Neuronal stem cell (in vitro differentiated cells): Measurements from ENCODE around the gene GCNA.
A peak's percentile ranks its signal among the peaks of the same experiment; 100 is the strongest.
"Not testable (repeated sequence)": the region's sequence is repeated elsewhere in the genome, so short reads cannot be mapped to it uniquely, and the experiment has no call there.

ENCODE experiments used
- DNase-seq: peaks from one replicate; pipeline ENCODE4 v3.0.0-alpha.2; 2013; ENCODE audit warnings: low spot score
- H2AFZ ChIP-seq: one replicate; pipeline ENCODE4 v1.6.1; 2013; ENCODE audit warnings: mild to moderate bottlenecking, low read length, inconsistent platforms
- H2AK5ac ChIP-seq: 2 replicates; pipeline ENCODE4 v1.6.1; 2013; ENCODE audit warnings: low read depth, mild to moderate bottlenecking, inconsistent platforms, low read length, moderate library complexity, mixed read lengths
- H2BK120ac ChIP-seq: 2 replicates; pipeline ENCODE4 v1.6.1; 2013; ENCODE audit warnings: low read depth, mild to moderate bottlenecking, inconsistent platforms, low read length, moderate library complexity, mixed read lengths
- H2BK12ac ChIP-seq: one replicate; pipeline ENCODE4 v1.6.1; 2013; ENCODE audit warnings: low read length, inconsistent platforms
- H2BK15ac ChIP-seq: 2 replicates; pipeline ENCODE4 v1.6.1; 2013; ENCODE audit warnings: mild to moderate bottlenecking, low read length, inconsistent platforms, mixed read lengths
- H2BK5ac ChIP-seq: one replicate; pipeline ENCODE4 v1.6.1; 2013; ENCODE audit warnings: inconsistent platforms, mild to moderate bottlenecking, low read length, moderate library complexity
- H3K14ac ChIP-seq: one replicate; pipeline ENCODE4 v1.6.1; 2013; ENCODE audit warnings: low read length, inconsistent platforms
- H3K18ac ChIP-seq: 2 replicates; pipeline ENCODE4 v1.6.1; 2013; ENCODE audit warnings: low read length, inconsistent platforms
- H3K23ac ChIP-seq: 2 replicates; pipeline ENCODE4 v1.6.1; 2013; ENCODE audit warnings: low read depth, mild to moderate bottlenecking, mixed read lengths, low read length, inconsistent platforms; ENCODE audit not compliant: poor library complexity
- H3K27ac ChIP-seq: replicated peaks from 3 replicates; pipeline ENCODE4 v1.5.1; 2013; ENCODE audit warnings: low read length, inconsistent platforms
- H3K27me3 ChIP-seq, 3 experiments: 2 replicates each; pipeline ENCODE4 v1.6.1; 2013; ENCODE audit warnings: low read length in 3 of 3, mild to moderate bottlenecking in 2 of 3, inconsistent platforms in 1 of 3, low read depth in 1 of 3, mixed read lengths in 1 of 3, moderate library complexity in 1 of 3; ENCODE audit not compliant: control insufficient read depth in 3 of 3, insufficient read depth in 3 of 3
- H3K36me3 ChIP-seq, 2 donors: replicated peaks in 1 of 2; 2 replicates each; pipeline ENCODE4 v1.6.1; 2013; ENCODE audit warnings: low read length in 2 of 2; ENCODE audit not compliant: control insufficient read depth in 2 of 2, insufficient read depth in 2 of 2
- H3K4ac ChIP-seq: 2 replicates; pipeline ENCODE4 v1.6.1; 2013; ENCODE audit warnings: inconsistent platforms, mild to moderate bottlenecking, low read length, moderate library complexity
- H3K4me1 ChIP-seq, 2 donors: 1 replicate in 1 of 2; 2 replicates in 1 of 2; pipeline ENCODE4 v1.6.1; 2013; ENCODE audit warnings: low read length in 2 of 2, low read depth in 1 of 2; ENCODE audit not compliant: control insufficient read depth in 2 of 2, insufficient read depth in 1 of 2
- H3K4me2 ChIP-seq: one replicate; pipeline ENCODE4 v1.6.1; 2013; ENCODE audit warnings: mild to moderate bottlenecking, low read length, inconsistent platforms; ENCODE audit not compliant: insufficient read depth, poor library complexity, severe bottlenecking
- H3K4me3 ChIP-seq, 2 donors: 2 replicates each; pipeline ENCODE4 v1.5.1; 2013; ENCODE audit warnings: low read length in 2 of 2, mild to moderate bottlenecking in 2 of 2, inconsistent platforms in 1 of 2, moderate library complexity in 1 of 2
- H3K79me1 ChIP-seq: one replicate; pipeline ENCODE4 v1.6.1; 2013; ENCODE audit warnings: low read depth, mild to moderate bottlenecking, inconsistent platforms, low read length, moderate library complexity
- H3K9ac ChIP-seq: one replicate; pipeline ENCODE4 v1.6.1; 2013; ENCODE audit warnings: mild to moderate bottlenecking, low read depth, low read length, inconsistent platforms; ENCODE audit not compliant: poor library complexity
- H3K9me3 ChIP-seq, 2 donors: replicated peaks in 1 of 2; 2 replicates each; pipeline versions ENCODE3 to v1.6.1; 2013; ENCODE audit warnings: low read length in 2 of 2, mild to moderate bottlenecking in 2 of 2, inconsistent platforms in 1 of 2, low read depth in 1 of 2, mixed read lengths in 1 of 2, moderate library complexity in 1 of 2; ENCODE audit not compliant: control insufficient read depth in 2 of 2, insufficient read depth in 1 of 2
- H4K8ac ChIP-seq: one replicate; pipeline ENCODE4 v1.6.1; 2013; ENCODE audit warnings: low read depth, mild to moderate bottlenecking, inconsistent platforms, low read length, moderate library complexity
- H4K91ac ChIP-seq: one replicate; pipeline ENCODE4 v1.6.1; 2013; ENCODE audit warnings: low read length, low read depth, mild to moderate bottlenecking, inconsistent platforms; ENCODE audit not compliant: poor library complexity
- WGBS, 2 donors: extraction: QIAGEN DNeasy Blood & Tissue Kit; methylation state at CpG; one replicate each; pipeline ENCODE4 v1.1.7; 2013; ENCODE audit warnings: missing lambda C conversion rate in 2 of 2, mixed read lengths in 1 of 2; ENCODE audit not compliant: insufficient read length in 2 of 2, insufficient replicate concordance in 1 of 2; ENCODE audit errors: extremely low coverage in 2 of 2; 5-methylcytosine and 5-hydroxymethylcytosine counted together

Gene GCNA

DNA sequence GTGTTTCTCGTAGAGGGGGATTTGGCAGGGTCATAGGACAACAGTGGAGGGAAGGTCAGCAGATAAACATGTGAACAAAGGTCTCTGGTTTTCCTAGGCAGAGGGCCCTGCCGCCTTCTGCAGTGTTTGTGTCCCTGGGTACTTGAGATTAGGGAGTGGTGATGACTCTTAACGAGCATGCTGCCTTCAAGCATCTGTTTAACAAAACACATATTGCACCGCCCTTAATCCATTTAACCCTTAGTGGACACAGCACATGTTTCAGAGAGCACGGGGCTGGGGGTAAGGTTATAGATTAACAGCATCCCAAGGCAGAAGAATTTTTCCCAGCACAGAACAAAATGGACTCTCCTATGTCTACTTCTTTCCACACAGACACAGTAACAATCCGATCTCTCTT lies 66.2 kb downstream of the GCNA start:
- not testable (repeated sequence) for H3K4me1 ChIP-seq, H3K36me3 ChIP-seq, H3K4me2 ChIP-seq, H2BK5ac ChIP-seq, DNase-seq, H4K8ac ChIP-seq, H2AK5ac ChIP-seq, H3K14ac ChIP-seq, H3K23ac ChIP-seq, H3K18ac ChIP-seq, H3K9ac ChIP-seq, H3K79me1 ChIP-seq, H2AFZ ChIP-seq, H2BK120ac ChIP-seq, H2BK12ac ChIP-seq, H2BK15ac ChIP-seq, H3K9me3 ChIP-seq, H4K91ac ChIP-seq, H3K27ac ChIP-seq, H3K27me3 ChIP-seq, H3K4me3 ChIP-seq, H3K4ac ChIP-seq
- no CpG with 5 or more reads among the region's 6 CpGs for WGBS, 2 donors

DNA sequence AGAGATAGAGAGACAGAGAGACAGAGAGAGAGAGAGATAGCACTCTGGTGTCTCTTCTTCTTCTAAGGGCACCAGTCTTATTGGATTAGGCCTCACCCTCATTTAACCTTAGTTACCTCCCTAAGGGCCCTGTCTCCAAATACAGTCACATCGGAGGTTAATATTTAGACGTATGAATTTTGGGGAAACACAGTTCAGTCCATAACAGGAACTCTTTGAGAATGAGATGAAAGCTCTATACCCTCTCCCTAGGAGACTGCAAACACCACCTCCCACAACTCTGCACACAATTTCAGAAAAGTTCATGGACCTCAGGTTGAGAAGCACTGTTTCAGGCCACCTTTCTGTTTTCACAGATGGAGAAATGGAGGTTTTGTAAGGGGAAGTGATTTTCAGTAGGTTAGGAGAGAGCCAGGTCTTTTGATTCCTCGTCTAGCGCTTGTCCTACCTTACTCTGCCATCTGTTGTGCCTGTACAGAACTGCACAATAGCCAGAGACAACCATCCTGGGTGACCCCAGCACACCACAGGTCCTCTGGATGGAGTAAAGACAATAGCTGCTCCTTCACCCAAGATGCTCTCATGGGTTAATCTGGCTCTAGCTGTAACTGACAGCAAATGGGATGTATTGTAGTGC lies 72.2 kb downstream of the GCNA start:
- Histone ChIP-seq H3K79me1 (no peaks in the 10 kb centered on the region), H3K27me3 (no peaks in the 10 kb centered on the region), H3K27ac (no peak overlapping the region), H3K18ac (no peak overlapping the region), H3K14ac (no peak overlapping the region), H3K4me1 (no peaks in the 10 kb centered on the region), H3K4me3 (no peak overlapping the region), H3K36me3 (no peaks in the 10 kb centered on the region), H2AK5ac (no peak overlapping the region), H3K4me2 (no peak overlapping the region), H4K8ac (no peak overlapping the region), H2BK120ac (no peak overlapping the region), H2AFZ (no peak overlapping the region), H2BK12ac (no peak overlapping the region), H2BK15ac (no peak overlapping the region), H3K23ac (no peak overlapping the region), H2BK5ac (no peak overlapping the region), H3K4ac (no peak overlapping the region), H4K91ac (no peak overlapping the region), H3K9ac (no peak overlapping the region), H3K9me3 (no peaks in the 10 kb centered on the region)
- no CpG with 5 or more reads among the region's 4 CpGs for WGBS, 2 donors
- DNase-seq: no peak

DNA sequence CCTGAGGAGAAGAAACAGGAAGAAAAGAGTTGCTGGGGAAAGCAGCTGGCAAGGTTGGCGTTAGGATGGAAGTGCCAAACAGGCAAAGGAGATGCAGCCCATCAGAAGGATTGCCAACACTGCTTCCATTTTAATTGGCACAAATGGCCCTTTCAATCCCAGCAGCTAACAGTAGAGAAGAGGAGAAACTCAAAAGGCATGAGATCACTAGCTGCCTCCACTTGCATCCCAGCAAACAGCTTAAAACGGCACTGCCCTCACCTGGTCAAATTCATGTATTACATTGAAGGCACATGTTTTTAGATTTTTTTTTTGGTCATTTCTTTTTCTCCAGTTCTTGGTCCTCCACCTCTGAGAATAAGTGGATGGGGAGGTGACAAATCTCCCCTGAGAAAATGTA lies 74.2 kb downstream of the GCNA start:
- Histone ChIP-seq H2BK120ac (no peak overlapping the region), H3K4me3 (no peak overlapping the region), H2BK12ac (no peak overlapping the region), H3K79me1 (no peaks in the 10 kb centered on the region), H3K36me3 (no peaks in the 10 kb centered on the region), H3K18ac (no peak overlapping the region), H4K8ac (no peak overlapping the region), H3K14ac (no peak overlapping the region), H2AFZ (no peak overlapping the region), H4K91ac (no peak overlapping the region), H3K4ac (no peak overlapping the region), H3K4me1 (no peaks in the 10 kb centered on the region), H2BK15ac (no peak overlapping the region), H3K23ac (no peak overlapping the region), H3K9me3 (no peaks in the 10 kb centered on the region), H3K9ac (no peak overlapping the region), H3K27ac (no peak overlapping the region), H2AK5ac (no peak overlapping the region), H3K27me3 (no peaks in the 10 kb centered on the region), H2BK5ac (no peak overlapping the region), H3K4me2 (no peak overlapping the region)
- WGBS, 2 donors: no CpG with 5 or more reads among the region's 2 CpGs
- DNase-seq: peak; percentile 14

DNA sequence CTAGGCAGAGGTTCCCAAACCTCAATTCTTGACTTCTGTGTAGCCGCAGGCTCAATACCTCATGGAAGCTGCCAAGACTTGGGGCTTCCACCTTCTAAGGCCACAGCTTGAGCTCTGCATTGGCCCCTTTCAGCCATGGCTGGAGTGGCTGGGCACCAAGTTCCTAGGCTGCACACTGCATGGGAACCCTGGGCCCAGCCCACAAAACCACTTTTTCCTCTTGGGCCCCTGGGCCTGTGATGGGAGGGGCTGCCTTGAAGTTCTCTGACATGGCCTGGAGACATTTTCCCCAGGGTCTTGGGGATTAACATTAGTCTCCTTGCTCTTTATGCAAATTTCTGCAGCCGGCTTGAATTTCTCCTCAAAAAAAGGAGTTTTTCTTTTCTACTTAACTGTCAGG lies 75.1 kb downstream of the GCNA start:
- no peak overlapping the region for H4K8ac ChIP-seq
- no peaks in the 10 kb centered on the region for H3K79me1 ChIP-seq
- H4K91ac ChIP-seq: no peak overlapping the region
- no CpG with 5 or more reads among the region's 2 CpGs for WGBS, 2 donors
- no peak overlapping the region for H3K18ac ChIP-seq
- H3K9me3 ChIP-seq: no peaks in the 10 kb centered on the region
- H2BK5ac ChIP-seq: no peak overlapping the region
- no peak overlapping the region for H2BK120ac ChIP-seq
- H3K4me2 ChIP-seq: no peak overlapping the region
- no peak overlapping the region for H2BK12ac ChIP-seq
- no peak overlapping the region for H3K4ac ChIP-seq
- H3K4me3 ChIP-seq: no peak overlapping the region
- H3K14ac ChIP-seq: no peak overlapping the region
- no peak overlapping the region for H3K27ac ChIP-seq
- H3K9ac ChIP-seq: no peak overlapping the region
- H3K27me3 ChIP-seq: peaks cover 0 to 2% (median 0%) of the 10 kb centered on the region in 3 experiments
- H3K23ac ChIP-seq: no peak overlapping the region
- DNase-seq: no peak
- H2AFZ ChIP-seq: no peak overlapping the region
- H2BK15ac ChIP-seq: no peak overlapping the region
- H2AK5ac ChIP-seq: no peak overlapping the region
- no peaks in the 10 kb centered on the region for H3K4me1 ChIP-seq
- H3K36me3 ChIP-seq: no peaks in the 10 kb centered on the region
